Measurements from ENCODE around the gene LRRC28. TPM values are rescaled to one million over a fixed set of nuclear protein-coding genes. Genes with fewer than 3 reads are reported as not detected.

The LRRC28 gene
- total RNA-seq, 1 experiment from 2014 or later, result 10.6 TPM

DNA sequence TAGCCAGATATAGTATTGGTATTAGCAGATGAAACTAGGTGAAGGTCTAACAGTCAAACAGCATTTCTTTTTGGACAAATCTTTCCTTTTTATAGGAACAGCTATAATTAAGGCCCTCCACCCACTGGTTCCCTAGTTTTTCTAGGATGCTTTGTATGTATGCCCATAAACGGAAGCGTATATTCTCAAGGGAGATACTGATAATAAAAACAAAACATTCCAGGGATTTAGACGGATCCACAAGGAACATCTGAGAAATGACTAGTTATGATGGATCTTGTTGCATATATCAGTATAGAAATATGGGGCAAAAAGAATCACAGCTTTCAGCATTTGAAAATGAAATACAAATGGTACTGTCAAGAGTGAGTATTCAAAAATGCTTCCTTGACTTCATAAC, 22.5 kb downstream of the LRRC28 start:
- Mint-ChIP-seq H3K27me3 (ENCODE audit: insufficient read depth, unreplicated experiment) (no peaks in the 10 kb centered on the region), H3K36me3 (ENCODE audit: insufficient read depth, unreplicated experiment) (peaks cover 6% of the 10 kb centered on the region), H3K4me1 (ENCODE audit: insufficient read depth, unreplicated experiment) (no peaks in the 10 kb centered on the region), H3K4me3 (ENCODE audit: unreplicated experiment) (no peak overlapping the region), H3K9me3 (ENCODE audit: unreplicated experiment) (no peaks in the 10 kb centered on the region), H3K27ac (ENCODE audit: low read depth, unreplicated experiment) (no peak overlapping the region)
- intact Hi-C loops (cut with micrococcal nuclease), result loop anchor here (1.0 to 5.0 kb wide), 5 partner anchors 430 to 1298 kb away; no protein-coding TSS in a partner anchor
- CTCF ChIA-PET, result interaction anchor here (0.6 to 5.4 kb wide), 16 partner anchors 8 to 1103 kb away, joined by 3 to 49 read pairs (median 13); no protein-coding TSS in a partner anchor
- POLR2A ChIA-PET, result interaction anchor here (1.3 to 2.9 kb wide), 4 partner anchors 10 to 434 kb away, joined by 3 to 18 read pairs (median 11); partner anchors contain the start of gene LRRC28
- no TSS peak for BruUV-seq (replicated peaks)
- TF ChIP-seq, protein P1, sequence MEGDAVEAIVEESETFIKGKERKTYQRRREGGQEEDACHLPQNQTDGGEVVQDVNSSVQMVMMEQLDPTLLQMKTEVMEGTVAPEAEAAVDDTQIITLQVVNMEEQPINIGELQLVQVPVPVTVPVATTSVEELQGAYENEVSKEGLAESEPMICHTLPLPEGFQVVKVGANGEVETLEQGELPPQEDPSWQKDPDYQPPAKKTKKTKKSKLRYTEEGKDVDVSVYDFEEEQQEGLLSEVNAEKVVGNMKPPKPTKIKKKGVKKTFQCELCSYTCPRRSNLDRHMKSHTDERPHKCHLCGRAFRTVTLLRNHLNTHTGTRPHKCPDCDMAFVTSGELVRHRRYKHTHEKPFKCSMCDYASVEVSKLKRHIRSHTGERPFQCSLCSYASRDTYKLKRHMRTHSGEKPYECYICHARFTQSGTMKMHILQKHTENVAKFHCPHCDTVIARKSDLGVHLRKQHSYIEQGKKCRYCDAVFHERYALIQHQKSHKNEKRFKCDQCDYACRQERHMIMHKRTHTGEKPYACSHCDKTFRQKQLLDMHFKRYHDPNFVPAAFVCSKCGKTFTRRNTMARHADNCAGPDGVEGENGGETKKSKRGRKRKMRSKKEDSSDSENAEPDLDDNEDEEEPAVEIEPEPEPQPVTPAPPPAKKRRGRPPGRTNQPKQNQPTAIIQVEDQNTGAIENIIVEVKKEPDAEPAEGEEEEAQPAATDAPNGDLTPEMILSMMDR (IDR thresholded peaks at IDR 0.05; ENCODE audit: unreplicated experiment), result no peak
- DNase-seq (ENCODE audit: unreplicated experiment), result no peak

DNA sequence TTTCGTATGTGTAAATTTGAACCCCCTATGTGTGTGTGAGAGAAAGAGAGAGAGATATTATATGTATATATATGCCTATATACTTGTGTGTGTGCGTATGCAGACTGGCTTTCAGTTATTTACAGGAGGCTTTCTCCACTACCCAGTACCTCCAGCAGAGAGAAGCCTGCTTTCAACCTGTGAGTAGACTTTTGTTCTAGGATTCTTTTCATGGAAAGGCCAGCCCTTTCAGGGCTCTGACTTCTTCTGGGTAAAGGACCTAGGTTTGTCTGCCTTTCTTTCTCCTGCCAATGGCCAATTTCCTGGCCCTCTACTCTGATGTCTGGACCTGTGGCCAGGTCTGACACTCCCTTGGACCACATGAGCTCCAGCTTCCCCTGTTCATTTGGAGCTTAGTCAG, 23.8 kb downstream of the LRRC28 start:
- POLR2A ChIA-PET, result interaction anchor here (0.6 to 1.8 kb wide), 2 partner anchors 433 to 631 kb away, joined by 3 to 5 read pairs; no protein-coding TSS in a partner anchor
- Mint-ChIP-seq H3K4me1 (ENCODE audit: insufficient read depth, unreplicated experiment) (no peaks in the 10 kb centered on the region), H3K27me3 (ENCODE audit: insufficient read depth, unreplicated experiment) (no peaks in the 10 kb centered on the region), H3K36me3 (ENCODE audit: insufficient read depth, unreplicated experiment) (no peaks in the 10 kb centered on the region), H3K4me3 (ENCODE audit: unreplicated experiment) (no peak overlapping the region), H3K27ac (ENCODE audit: low read depth, unreplicated experiment) (no peak overlapping the region), H3K9me3 (ENCODE audit: unreplicated experiment) (no peaks in the 10 kb centered on the region)
- intact Hi-C loops (cut with micrococcal nuclease), result no loop called here
- CTCF ChIA-PET, result interaction anchor here (1.2 to 5.4 kb wide), 3 partner anchors 290 to 480 kb away, joined by 3 to 49 read pairs (median 11); partner anchors contain the start of gene MEF2A
- TF ChIP-seq, protein P1 (IDR thresholded peaks at IDR 0.05; ENCODE audit: unreplicated experiment), result no peak
- no TSS peak for BruUV-seq (replicated peaks)
- DNase-seq (ENCODE audit: unreplicated experiment), result no peak

DNA sequence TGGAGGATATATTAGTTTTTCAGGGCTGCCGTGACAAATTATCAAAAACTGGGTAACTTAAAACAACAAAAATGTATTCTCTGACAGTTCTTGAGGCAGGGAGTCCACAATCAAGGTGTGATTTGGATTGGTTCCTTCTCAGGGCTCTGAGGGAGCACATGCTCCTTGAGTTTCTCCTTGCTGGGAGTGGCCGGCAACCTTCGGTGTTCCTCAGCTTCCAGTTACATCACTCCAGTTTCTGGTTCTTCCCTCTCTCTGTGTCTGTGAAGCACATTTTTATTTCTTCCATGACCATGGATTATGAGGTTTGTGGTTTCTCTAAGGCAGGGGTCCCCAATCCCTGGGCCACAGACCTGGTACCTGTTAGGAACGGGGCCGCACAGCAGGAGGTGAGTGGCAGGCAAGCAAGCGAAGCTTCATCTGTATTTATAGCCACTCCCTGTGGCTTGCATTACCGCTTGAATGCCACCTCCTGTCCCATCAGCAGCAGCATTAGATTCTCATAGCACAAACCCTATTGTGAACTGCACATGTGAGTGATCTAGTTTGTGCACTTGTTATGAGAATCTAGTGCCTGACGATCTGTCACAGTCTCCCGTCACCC, 24.3 kb downstream of the LRRC28 start:
- BruUV-seq (replicated peaks), result no TSS peak
- intact Hi-C loops (cut with micrococcal nuclease), result no loop called here
- no peaks in the 10 kb centered on the region for H3K9me3 Mint-ChIP-seq (ENCODE audit: unreplicated experiment)
- no peaks in the 10 kb centered on the region for H3K4me1 Mint-ChIP-seq (ENCODE audit: insufficient read depth, unreplicated experiment)
- no peak for DNase-seq (ENCODE audit: unreplicated experiment)
- POLR2A ChIA-PET, result interaction anchor here (0.6 to 1.1 kb wide), 3 partner anchors 432 to 630 kb away, joined by 3 read pairs; no protein-coding TSS in a partner anchor
- no peaks in the 10 kb centered on the region for H3K36me3 Mint-ChIP-seq (ENCODE audit: insufficient read depth, unreplicated experiment)
- TF ChIP-seq, protein P1 (IDR thresholded peaks at IDR 0.05; ENCODE audit: unreplicated experiment), result no peak
- no peak overlapping the region for H3K27ac Mint-ChIP-seq (ENCODE audit: low read depth, unreplicated experiment)
- no peaks in the 10 kb centered on the region for H3K27me3 Mint-ChIP-seq (ENCODE audit: insufficient read depth, unreplicated experiment)
- CTCF ChIA-PET, result interaction anchor here (0.6 to 5.4 kb wide), 6 partner anchors 8 to 480 kb away, joined by 3 to 49 read pairs (median 3); partner anchors contain the start of gene MEF2A
- no peak overlapping the region for H3K4me3 Mint-ChIP-seq (ENCODE audit: unreplicated experiment)

DNA sequence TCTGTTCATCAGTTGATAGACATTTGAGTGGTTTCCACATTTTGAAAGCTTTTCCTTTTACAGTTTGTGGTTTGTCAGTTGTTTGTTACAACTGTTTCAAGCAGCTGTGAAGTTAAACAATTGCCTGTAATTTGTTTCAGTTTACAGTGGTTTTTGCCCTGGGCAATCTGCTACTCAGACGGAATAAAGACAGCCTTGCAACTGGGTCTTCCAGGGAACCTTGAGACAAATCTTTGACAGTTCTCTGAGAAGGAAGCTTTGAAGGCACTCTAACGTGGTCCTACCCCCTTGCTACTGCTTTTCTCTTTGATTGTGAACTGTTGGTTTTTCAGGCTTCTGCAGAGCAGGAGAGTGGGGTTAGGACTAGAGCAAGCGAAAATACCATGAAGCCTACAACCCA, 28.0 kb downstream of the LRRC28 start:
- no peak for DNase-seq (ENCODE audit: unreplicated experiment)
- POLR2A ChIA-PET, result interaction anchor here (0.7 to 1.9 kb wide), 2 partner anchors 429 to 454 kb away, joined by 3 to 6 read pairs; partner anchors contain the start of gene LYSMD4

More for the DNA sequence above, 28.0 kb downstream of the LRRC28 start:
- TF ChIP-seq, protein P1 (IDR thresholded peaks at IDR 0.05; ENCODE audit: unreplicated experiment), result no peak
- Mint-ChIP-seq H3K4me1 (ENCODE audit: insufficient read depth, unreplicated experiment) (no peaks in the 10 kb centered on the region), H3K4me3 (ENCODE audit: unreplicated experiment) (no peak overlapping the region), H3K27ac (ENCODE audit: low read depth, unreplicated experiment) (no peak overlapping the region), H3K36me3 (ENCODE audit: insufficient read depth, unreplicated experiment) (no peaks in the 10 kb centered on the region), H3K9me3 (ENCODE audit: unreplicated experiment) (no peaks in the 10 kb centered on the region), H3K27me3 (ENCODE audit: insufficient read depth, unreplicated experiment) (no peaks in the 10 kb centered on the region)
- BruUV-seq (replicated peaks), result no TSS peak
- intact Hi-C loops (cut with micrococcal nuclease), result no loop called here
- CTCF ChIA-PET, result interaction anchor here (1.0 to 3.5 kb wide), 3 partner anchors 92 to 477 kb away, joined by 3 to 11 read pairs (median 4); no protein-coding TSS in a partner anchor

All from MCF 10A (cell line).